IPS-11a (cell line): ENCODE measurements around the gene MFRP.

Experiments used
- H3K4me3 ChIP-seq: one replicate; pipeline ENCODE4 v1.5.1; 2013; ENCODE audit warnings: low read depth, low read length, control low read depth

The MFRP gene

GRCh38 chr11:119373059-119373920, 26.8 kb upstream of the MFRP start:
- no peak overlapping the region for H3K4me3 ChIP-seq

- H3K4me3 ChIP-seq = no peak overlapping the region
Observed at GRCh38 chr11:119372260-119373058, 26.0 kb upstream of the MFRP start.

- H3K4me3 ChIP-seq = no peak overlapping the region
Observed at GRCh38 chr11:119371778-119372182, 25.3 kb upstream of the MFRP start.

GRCh38 chr11:119371067-119371601, 24.6 kb upstream of the MFRP start:
- no peak overlapping the region for H3K4me3 ChIP-seq

GRCh38 chr11:119370486-119371046, 24.1 kb upstream of the MFRP start:
- no peak overlapping the region for H3K4me3 ChIP-seq

- no peak overlapping the region for H3K4me3 ChIP-seq
Observed at GRCh38 chr11:119369132-119369925, 22.8 kb upstream of the MFRP start.

GRCh38 chr11:119368121-119369034, 21.9 kb upstream of the MFRP start:
- H3K4me3 ChIP-seq = no peak overlapping the region

- no peak overlapping the region for H3K4me3 ChIP-seq
Observed at GRCh38 chr11:119367661-119368120, 21.2 kb upstream of the MFRP start.

- H3K4me3 ChIP-seq = no peak overlapping the region
Observed at GRCh38 chr11:119366690-119367620, 20.4 kb upstream of the MFRP start.

GRCh38 chr11:119365071-119365591, 18.6 kb upstream of the MFRP start:
- no peak overlapping the region for H3K4me3 ChIP-seq

- peak overlapping the region; percentile 27 for H3K4me3 ChIP-seq
Observed at GRCh38 chr11:119363851-119364590, 17.5 kb upstream of the MFRP start.

- no peak overlapping the region for H3K4me3 ChIP-seq
Observed at GRCh38 chr11:119363081-119363850, 16.8 kb upstream of the MFRP start.

- H3K4me3 ChIP-seq = no peak overlapping the region
Observed at GRCh38 chr11:119362741-119363080, 16.2 kb upstream of the MFRP start.

- H3K4me3 ChIP-seq = no peak overlapping the region
Observed at GRCh38 chr11:119361941-119362725, 15.6 kb upstream of the MFRP start.

- no peak overlapping the region for H3K4me3 ChIP-seq
Observed at GRCh38 chr11:119361056-119361787, 14.7 kb upstream of the MFRP start.
